HepG2 (cell line): ENCODE measurements around the gene APOLD1. TPM values are rescaled to one million over a fixed set of nuclear protein-coding genes. Genes with fewer than 3 reads are reported as not detected.
A peak's percentile ranks its signal among the peaks of the same experiment; 100 is the strongest.

Experiments used
- ATRX ChIP-seq: sonication (generic); formaldehyde crosslinking; IDR thresholded peaks from 2 replicates; pipeline ENCODE4 v1.4.0; 2020; ENCODE audit warnings: missing genetic modification reagents, borderline replicate concordance
- KLF16 ChIP-seq, 2 experiments: sonication (generic) in 1 of 2; formaldehyde crosslinking in 1 of 2; IDR thresholded peaks; 2 replicates each; pipeline versions ENCODE4 v1.6.1 to v1.8.0; 2016 to 2023; ENCODE audit warnings: missing genetic modification reagents in 2 of 2, missing compliant biosample characterization in 1 of 2
- MAFK ChIP-seq, 2 experiments: IDR thresholded peaks in 1 of 2; conservative IDR thresholded peaks in 1 of 2; 2 replicates each; pipeline ENCODE4 v1.6.1; 2011; ENCODE audit warnings: improper control_type of control experiment in 2 of 2, low read length in 2 of 2
- MZF1 ChIP-seq: sonication (generic); formaldehyde crosslinking; IDR thresholded peaks from 2 replicates; pipeline ENCODE4 v1.8.1; 2023; ENCODE audit warnings: mild to moderate bottlenecking, missing genetic modification reagents, borderline replicate concordance
- SMC3 ChIP-seq: IDR thresholded peaks from 2 replicates; pipeline ENCODE4 v1.6.1; 2011; ENCODE audit warnings: low read length, improper control_type of control experiment
- ZNF703 ChIP-seq: sonication (generic); formaldehyde crosslinking; IDR thresholded peaks from 2 replicates; pipeline ENCODE4 v1.5.1; 2020; ENCODE audit warnings: missing genetic modification reagents, mild to moderate bottlenecking, moderate library complexity, borderline replicate concordance
- polyA plus RNA-seq, 8 experiments: library from polyadenylated mRNA; depleted of rRNA in 3 of 8; stranded (reverse) in 7 of 8; unstranded in 1 of 8; fragments of >200 nt; fragmentation: Illumina TruSeq in 4 of 8; extraction: Trizol in 4 of 8; gene quantifications; 2 replicates each; pipeline versions ENCODE4 v1.2.1 to v1.2.3, GENCODE V29; 2011 to 2016; ENCODE audit warnings: low read depth in 4 of 8, missing spikeins in 1 of 8, mixed read lengths in 1 of 8; ENCODE audit not compliant: insufficient read depth in 1 of 8
- total RNA-seq, 5 experiments: library from RNA; depleted of rRNA; stranded (reverse); fragments of >200 nt; fragmentation: Illumina TruSeq; extraction: Trizol; gene quantifications; 2 replicates each; pipeline ENCODE4 v1.2.3, GENCODE V29; 2016; ENCODE audit warnings: low read depth in 1 of 5
- TF ChIP-seq, protein P1 (sequence below): sonication (generic); formaldehyde crosslinking; IDR thresholded peaks from 2 replicates; pipeline ENCODE4 v1.8.1; 2022; ENCODE audit warnings: mild to moderate bottlenecking, missing genetic modification reagents
- TF ChIP-seq, protein P2 (sequence below): sonication (generic); formaldehyde crosslinking; IDR thresholded peaks from 2 replicates; pipeline ENCODE4 v1.9.0; 2021; ENCODE audit warnings: mild to moderate bottlenecking, missing genetic modification reagents
- TF ChIP-seq, protein P3 (sequence below): sonication (generic); formaldehyde crosslinking; IDR thresholded peaks from 2 replicates; pipeline ENCODE4 v1.4.0; 2020; ENCODE audit warnings: mild to moderate bottlenecking, missing genetic modification reagents
- TF ChIP-seq, protein P4 (sequence below): sonication (generic); formaldehyde crosslinking; IDR thresholded peaks from 2 replicates; pipeline ENCODE4 v1.4.0; 2020; ENCODE audit warnings: missing genetic modification reagents, mild to moderate bottlenecking, borderline replicate concordance
- TF ChIP-seq, protein P5 (sequence below): IDR thresholded peaks from 2 replicates; pipeline ENCODE4 v1.6.1; 2012; ENCODE audit warnings: low read length, improper control_type of control experiment

APOLD1 gene
- total and polyA plus RNA-seq, 2 of the 13 experiments (the other 11 are each of a cell fraction or from before 2014, with no cell fraction given), result 0.20 to 0.84 TPM

DNA sequence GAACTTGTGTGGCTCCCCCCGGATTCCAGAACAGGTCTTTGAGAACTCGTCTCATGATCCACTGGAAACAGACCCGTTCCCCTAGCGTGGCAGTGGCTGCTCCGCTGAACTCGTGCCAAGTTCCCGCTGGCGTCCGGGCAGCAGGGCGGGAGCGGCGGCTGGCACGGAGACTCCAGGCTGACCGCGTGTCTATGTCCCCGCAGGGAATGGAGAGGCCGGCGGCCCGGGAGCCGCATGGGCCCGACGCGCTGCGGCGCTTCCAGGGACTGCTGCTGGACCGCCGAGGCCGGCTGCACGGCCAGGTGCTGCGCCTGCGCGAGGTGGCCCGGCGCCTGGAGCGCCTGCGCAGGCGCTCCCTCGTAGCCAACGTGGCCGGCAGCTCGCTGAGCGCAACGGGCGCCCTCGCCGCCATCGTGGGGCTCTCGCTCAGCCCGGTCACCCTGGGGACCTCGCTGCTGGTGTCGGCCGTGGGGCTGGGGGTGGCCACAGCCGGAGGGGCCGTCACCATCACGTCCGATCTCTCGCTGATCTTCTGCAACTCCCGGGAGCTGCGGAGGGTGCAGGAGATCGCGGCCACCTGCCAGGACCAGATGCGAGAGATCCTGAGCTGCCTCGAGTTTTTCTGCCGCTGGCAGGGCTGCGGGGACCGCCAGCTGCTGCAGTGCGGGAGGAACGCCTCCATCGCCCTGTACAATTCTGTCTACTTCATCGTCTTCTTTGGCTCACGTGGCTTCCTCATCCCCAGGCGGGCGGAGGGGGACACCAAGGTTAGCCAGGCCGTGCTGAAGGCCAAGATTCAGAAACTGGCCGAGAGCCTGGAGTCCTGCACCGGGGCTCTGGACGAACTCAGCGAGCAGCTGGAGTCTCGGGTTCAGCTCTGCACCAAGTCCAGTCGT lies 1.5 kb downstream of the APOLD1 start (continued):
- TF ChIP-seq, protein P1, sequence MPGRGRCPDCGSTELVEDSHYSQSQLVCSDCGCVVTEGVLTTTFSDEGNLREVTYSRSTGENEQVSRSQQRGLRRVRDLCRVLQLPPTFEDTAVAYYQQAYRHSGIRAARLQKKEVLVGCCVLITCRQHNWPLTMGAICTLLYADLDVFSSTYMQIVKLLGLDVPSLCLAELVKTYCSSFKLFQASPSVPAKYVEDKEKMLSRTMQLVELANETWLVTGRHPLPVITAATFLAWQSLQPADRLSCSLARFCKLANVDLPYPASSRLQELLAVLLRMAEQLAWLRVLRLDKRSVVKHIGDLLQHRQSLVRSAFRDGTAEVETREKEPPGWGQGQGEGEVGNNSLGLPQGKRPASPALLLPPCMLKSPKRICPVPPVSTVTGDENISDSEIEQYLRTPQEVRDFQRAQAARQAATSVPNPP (CRISPR knock-in tag), result peak; percentile 33; the same call in 1 of the 2 replicates
- no peak for TF ChIP-seq ATRX (CRISPR knock-in tag)
- TF ChIP-seq MAFK (conservative IDR thresholded peaks at IDR 0.05 in 1 of 2, IDR thresholded peaks at IDR 0.05 in 1 of 2; ENCODE audit: low read length in 2 of 2), result no peak
- 0 out of 2 replicates have a peak, but pooled peaks have one; percentile 51 for TF ChIP-seq ZNF703 (CRISPR knock-in tag)
- TF ChIP-seq, protein P2, sequence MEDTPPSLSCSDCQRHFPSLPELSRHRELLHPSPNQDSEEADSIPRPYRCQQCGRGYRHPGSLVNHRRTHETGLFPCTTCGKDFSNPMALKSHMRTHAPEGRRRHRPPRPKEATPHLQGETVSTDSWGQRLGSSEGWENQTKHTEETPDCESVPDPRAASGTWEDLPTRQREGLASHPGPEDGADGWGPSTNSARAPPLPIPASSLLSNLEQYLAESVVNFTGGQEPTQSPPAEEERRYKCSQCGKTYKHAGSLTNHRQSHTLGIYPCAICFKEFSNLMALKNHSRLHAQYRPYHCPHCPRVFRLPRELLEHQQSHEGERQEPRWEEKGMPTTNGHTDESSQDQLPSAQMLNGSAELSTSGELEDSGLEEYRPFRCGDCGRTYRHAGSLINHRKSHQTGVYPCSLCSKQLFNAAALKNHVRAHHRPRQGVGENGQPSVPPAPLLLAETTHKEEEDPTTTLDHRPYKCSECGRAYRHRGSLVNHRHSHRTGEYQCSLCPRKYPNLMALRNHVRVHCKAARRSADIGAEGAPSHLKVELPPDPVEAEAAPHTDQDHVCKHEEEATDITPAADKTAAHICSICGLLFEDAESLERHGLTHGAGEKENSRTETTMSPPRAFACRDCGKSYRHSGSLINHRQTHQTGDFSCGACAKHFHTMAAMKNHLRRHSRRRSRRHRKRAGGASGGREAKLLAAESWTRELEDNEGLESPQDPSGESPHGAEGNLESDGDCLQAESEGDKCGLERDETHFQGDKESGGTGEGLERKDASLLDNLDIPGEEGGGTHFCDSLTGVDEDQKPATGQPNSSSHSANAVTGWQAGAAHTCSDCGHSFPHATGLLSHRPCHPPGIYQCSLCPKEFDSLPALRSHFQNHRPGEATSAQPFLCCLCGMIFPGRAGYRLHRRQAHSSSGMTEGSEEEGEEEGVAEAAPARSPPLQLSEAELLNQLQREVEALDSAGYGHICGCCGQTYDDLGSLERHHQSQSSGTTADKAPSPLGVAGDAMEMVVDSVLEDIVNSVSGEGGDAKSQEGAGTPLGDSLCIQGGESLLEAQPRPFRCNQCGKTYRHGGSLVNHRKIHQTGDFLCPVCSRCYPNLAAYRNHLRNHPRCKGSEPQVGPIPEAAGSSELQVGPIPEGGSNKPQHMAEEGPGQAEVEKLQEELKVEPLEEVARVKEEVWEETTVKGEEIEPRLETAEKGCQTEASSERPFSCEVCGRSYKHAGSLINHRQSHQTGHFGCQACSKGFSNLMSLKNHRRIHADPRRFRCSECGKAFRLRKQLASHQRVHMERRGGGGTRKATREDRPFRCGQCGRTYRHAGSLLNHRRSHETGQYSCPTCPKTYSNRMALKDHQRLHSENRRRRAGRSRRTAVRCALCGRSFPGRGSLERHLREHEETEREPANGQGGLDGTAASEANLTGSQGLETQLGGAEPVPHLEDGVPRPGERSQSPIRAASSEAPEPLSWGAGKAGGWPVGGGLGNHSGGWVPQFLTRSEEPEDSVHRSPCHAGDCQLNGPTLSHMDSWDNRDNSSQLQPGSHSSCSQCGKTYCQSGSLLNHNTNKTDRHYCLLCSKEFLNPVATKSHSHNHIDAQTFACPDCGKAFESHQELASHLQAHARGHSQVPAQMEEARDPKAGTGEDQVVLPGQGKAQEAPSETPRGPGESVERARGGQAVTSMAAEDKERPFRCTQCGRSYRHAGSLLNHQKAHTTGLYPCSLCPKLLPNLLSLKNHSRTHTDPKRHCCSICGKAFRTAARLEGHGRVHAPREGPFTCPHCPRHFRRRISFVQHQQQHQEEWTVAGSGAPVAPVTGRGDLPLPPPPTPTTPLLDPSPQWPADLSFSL, result no peak
- no peak for TF ChIP-seq SMC3
- TF ChIP-seq, protein P3, sequence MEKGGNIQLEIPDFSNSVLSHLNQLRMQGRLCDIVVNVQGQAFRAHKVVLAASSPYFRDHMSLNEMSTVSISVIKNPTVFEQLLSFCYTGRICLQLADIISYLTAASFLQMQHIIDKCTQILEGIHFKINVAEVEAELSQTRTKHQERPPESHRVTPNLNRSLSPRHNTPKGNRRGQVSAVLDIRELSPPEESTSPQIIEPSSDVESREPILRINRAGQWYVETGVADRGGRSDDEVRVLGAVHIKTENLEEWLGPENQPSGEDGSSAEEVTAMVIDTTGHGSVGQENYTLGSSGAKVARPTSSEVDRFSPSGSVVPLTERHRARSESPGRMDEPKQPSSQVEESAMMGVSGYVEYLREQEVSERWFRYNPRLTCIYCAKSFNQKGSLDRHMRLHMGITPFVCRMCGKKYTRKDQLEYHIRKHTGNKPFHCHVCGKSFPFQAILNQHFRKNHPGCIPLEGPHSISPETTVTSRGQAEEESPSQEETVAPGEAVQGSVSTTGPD (CRISPR knock-in tag), result no peak
- TF ChIP-seq, protein P4, sequence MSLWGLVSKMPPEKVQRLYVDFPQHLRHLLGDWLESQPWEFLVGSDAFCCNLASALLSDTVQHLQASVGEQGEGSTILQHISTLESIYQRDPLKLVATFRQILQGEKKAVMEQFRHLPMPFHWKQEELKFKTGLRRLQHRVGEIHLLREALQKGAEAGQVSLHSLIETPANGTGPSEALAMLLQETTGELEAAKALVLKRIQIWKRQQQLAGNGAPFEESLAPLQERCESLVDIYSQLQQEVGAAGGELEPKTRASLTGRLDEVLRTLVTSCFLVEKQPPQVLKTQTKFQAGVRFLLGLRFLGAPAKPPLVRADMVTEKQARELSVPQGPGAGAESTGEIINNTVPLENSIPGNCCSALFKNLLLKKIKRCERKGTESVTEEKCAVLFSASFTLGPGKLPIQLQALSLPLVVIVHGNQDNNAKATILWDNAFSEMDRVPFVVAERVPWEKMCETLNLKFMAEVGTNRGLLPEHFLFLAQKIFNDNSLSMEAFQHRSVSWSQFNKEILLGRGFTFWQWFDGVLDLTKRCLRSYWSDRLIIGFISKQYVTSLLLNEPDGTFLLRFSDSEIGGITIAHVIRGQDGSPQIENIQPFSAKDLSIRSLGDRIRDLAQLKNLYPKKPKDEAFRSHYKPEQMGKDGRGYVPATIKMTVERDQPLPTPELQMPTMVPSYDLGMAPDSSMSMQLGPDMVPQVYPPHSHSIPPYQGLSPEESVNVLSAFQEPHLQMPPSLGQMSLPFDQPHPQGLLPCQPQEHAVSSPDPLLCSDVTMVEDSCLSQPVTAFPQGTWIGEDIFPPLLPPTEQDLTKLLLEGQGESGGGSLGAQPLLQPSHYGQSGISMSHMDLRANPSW (CRISPR knock-in tag), result no peak
- TF ChIP-seq, protein P5, sequence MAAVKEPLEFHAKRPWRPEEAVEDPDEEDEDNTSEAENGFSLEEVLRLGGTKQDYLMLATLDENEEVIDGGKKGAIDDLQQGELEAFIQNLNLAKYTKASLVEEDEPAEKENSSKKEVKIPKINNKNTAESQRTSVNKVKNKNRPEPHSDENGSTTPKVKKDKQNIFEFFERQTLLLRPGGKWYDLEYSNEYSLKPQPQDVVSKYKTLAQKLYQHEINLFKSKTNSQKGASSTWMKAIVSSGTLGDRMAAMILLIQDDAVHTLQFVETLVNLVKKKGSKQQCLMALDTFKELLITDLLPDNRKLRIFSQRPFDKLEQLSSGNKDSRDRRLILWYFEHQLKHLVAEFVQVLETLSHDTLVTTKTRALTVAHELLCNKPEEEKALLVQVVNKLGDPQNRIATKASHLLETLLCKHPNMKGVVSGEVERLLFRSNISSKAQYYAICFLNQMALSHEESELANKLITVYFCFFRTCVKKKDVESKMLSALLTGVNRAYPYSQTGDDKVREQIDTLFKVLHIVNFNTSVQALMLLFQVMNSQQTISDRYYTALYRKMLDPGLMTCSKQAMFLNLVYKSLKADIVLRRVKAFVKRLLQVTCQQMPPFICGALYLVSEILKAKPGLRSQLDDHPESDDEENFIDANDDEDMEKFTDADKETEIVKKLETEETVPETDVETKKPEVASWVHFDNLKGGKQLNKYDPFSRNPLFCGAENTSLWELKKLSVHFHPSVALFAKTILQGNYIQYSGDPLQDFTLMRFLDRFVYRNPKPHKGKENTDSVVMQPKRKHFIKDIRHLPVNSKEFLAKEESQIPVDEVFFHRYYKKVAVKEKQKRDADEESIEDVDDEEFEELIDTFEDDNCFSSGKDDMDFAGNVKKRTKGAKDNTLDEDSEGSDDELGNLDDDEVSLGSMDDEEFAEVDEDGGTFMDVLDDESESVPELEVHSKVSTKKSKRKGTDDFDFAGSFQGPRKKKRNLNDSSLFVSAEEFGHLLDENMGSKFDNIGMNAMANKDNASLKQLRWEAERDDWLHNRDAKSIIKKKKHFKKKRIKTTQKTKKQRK, result no peak
- no peak for TF ChIP-seq MZF1 (CRISPR knock-in tag)
- TF ChIP-seq KLF16 (CRISPR knock-in tag; IDR thresholded peaks at IDR 0.05), result peak; percentile 44 to 53; a peak in 2 of 4 replicates
